ENCODE results near the gene PRDX2. TPM values are rescaled to one million over a fixed set of nuclear protein-coding genes. Genes with fewer than 3 reads are reported as not detected.

PRDX2 gene
- total RNA-seq, 1 donor from 2014 or later, result 497 TPM

GRCh38 chr19:12784394-12784870 lies 17.2 kb downstream of the PRDX2 start:
- TF ChIP-seq, protein P1, sequence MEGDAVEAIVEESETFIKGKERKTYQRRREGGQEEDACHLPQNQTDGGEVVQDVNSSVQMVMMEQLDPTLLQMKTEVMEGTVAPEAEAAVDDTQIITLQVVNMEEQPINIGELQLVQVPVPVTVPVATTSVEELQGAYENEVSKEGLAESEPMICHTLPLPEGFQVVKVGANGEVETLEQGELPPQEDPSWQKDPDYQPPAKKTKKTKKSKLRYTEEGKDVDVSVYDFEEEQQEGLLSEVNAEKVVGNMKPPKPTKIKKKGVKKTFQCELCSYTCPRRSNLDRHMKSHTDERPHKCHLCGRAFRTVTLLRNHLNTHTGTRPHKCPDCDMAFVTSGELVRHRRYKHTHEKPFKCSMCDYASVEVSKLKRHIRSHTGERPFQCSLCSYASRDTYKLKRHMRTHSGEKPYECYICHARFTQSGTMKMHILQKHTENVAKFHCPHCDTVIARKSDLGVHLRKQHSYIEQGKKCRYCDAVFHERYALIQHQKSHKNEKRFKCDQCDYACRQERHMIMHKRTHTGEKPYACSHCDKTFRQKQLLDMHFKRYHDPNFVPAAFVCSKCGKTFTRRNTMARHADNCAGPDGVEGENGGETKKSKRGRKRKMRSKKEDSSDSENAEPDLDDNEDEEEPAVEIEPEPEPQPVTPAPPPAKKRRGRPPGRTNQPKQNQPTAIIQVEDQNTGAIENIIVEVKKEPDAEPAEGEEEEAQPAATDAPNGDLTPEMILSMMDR (conservative IDR thresholded peaks at IDR 0.05), result no peak
- Mint-ChIP-seq H3K9me3 (no peaks in the 10 kb centered on the region), H3K4me1 (ENCODE audit: unreplicated experiment) (peaks cover 25% of the 10 kb centered on the region), H3K27me3 (no peaks in the 10 kb centered on the region), H3K27ac (no peak overlapping the region), H3K4me3 (no peak overlapping the region), H3K36me3 (no peaks in the 10 kb centered on the region)
- no peak for DNase-seq (ENCODE audit: extremely low spot score, unreplicated experiment)

DNA sequence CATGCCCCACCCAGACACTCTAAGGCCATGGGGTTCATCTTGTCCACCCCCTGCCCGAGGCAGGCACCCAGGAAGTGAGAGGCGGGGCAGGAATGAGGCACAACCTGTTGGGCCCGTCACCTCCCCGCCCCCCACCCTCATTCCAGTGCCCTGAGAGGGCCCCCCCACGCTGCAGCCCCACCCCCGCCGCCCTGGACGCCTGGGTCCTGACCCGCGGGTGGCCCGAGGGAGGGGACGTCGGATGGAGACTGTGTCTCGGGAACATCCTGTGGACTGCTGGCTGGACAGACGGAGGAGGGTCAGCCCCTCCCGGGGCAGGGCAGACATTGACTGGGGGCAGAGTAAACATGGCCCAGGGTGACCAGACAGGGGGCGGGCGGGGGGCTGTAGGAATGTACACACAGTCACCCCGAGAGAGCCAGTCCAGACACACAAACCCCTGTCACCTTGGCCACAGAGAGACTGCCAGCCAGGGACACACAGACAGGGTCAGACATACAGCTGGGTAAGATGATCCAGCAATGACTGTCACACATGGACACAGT lies 17.7 kb downstream of the PRDX2 start:
- H3K4me3 Mint-ChIP-seq, result peak overlapping the region; percentile 85
- H3K27ac Mint-ChIP-seq, result no peak overlapping the region
- no peaks in the 10 kb centered on the region for H3K36me3 Mint-ChIP-seq
- H3K4me1 Mint-ChIP-seq (ENCODE audit: unreplicated experiment), result peaks cover 25% of the 10 kb centered on the region
- no peak for DNase-seq (ENCODE audit: extremely low spot score, unreplicated experiment)
- no peaks in the 10 kb centered on the region for H3K9me3 Mint-ChIP-seq
- H3K27me3 Mint-ChIP-seq, result peaks cover 3% of the 10 kb centered on the region
- TF ChIP-seq, protein P1 (conservative IDR thresholded peaks at IDR 0.05), result no peak

DNA sequence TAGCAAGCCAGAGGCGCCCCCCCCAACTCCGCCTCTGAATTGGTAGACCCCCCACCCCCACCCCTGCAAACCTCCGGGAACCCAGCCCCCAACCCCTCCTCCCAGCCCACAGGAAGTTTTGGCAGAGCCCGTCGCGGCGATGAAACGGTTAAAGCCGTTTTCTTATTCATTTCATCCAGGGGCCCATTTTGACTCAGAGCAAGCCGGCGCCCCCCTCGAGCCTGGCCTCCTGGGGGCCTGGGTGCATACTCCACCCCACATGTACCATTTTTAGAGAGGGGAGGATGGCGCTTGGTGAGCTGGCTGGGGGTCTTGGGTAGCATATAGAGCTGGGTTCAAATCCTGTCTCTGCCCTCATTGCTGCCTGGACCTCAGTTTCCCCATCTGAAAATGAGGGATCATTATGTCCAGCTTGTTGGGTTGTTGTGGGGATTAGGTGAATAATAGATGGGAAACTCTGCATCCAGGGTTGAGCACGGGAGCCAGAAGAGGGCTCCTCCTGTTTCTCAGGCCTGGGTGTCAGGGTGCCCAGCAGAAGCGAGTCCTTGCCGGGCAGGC lies 18.2 kb downstream of the PRDX2 start:
- TF ChIP-seq, protein P1 (conservative IDR thresholded peaks at IDR 0.05), result no peak
- Mint-ChIP-seq H3K4me1 (ENCODE audit: unreplicated experiment) (peaks cover 24% of the 10 kb centered on the region), H3K4me3 (peak overlapping the region; percentile 85), H3K27ac (no peak overlapping the region), H3K27me3 (peaks cover 4% of the 10 kb centered on the region), H3K36me3 (no peaks in the 10 kb centered on the region), H3K9me3 (no peaks in the 10 kb centered on the region)
- DNase-seq (ENCODE audit: extremely low spot score, unreplicated experiment), result no peak

DNA sequence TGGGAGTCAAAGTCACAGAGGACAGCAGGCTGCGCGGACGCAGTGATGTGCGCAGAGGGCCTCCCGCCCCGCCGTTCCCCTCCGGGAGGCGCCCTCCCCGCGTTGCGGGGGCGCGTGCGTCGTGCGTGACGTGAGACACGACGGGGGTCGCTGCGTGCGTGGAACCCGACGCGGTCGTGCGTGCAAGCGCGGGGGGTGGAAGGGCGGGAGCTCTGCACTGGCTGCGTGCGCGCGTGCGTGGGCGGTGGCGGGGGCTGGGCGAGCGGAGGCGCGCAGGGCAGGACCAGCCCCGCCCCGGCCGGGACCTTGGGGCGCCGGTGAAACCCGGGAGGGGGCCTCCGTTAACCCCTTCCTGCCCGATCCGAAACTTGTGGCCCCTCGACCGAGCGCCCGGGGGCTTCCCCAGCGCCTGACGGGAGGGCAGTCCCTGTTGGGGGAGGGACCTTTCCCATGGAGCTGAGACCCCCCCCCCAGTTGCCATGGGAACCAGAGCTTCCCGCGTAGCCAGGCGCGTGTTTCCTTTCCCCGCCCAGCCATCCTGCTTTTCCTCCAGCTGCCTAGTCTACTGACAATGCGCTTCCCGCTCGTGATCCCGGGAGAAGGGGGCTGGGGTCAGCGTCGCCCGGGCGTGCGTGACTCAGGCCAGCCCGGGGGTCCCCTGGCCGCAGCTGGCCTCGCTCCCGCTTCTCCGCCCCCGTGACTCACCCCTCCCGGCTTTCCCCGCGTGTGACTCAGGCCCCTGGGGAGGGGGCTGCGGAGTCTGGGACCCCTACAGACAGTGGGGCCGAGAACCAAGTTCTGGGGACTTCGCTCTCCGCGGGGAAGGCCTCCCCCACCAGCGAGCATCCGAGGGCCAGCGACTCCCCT lies 18.9 kb downstream of the PRDX2 start:
- Mint-ChIP-seq H3K27me3 (peaks cover 5% of the 10 kb centered on the region), H3K4me1 (ENCODE audit: unreplicated experiment) (peaks cover 20% of the 10 kb centered on the region), H3K4me3 (peak overlapping the region; percentile 97), H3K27ac (peak overlapping the region; percentile 94), H3K9me3 (no peaks in the 10 kb centered on the region), H3K36me3 (no peaks in the 10 kb centered on the region)
- no peak for DNase-seq (ENCODE audit: extremely low spot score, unreplicated experiment)
- TF ChIP-seq, protein P1 (conservative IDR thresholded peaks at IDR 0.05), result peak; percentile 16

GRCh38 chr19:12782174-12782423 lies 19.5 kb downstream of the PRDX2 start:
- DNase-seq (ENCODE audit: extremely low spot score, unreplicated experiment), result no peak

More at GRCh38 chr19:12782174-12782423, 19.5 kb downstream of the PRDX2 start:
- no peaks in the 10 kb centered on the region for H3K9me3 Mint-ChIP-seq
- peaks cover 20% of the 10 kb centered on the region for H3K4me1 Mint-ChIP-seq (ENCODE audit: unreplicated experiment)
- no peaks in the 10 kb centered on the region for H3K36me3 Mint-ChIP-seq
- H3K27ac Mint-ChIP-seq, result peak overlapping the region; percentile 94
- H3K27me3 Mint-ChIP-seq, result peaks cover 5% of the 10 kb centered on the region
- peak overlapping the region; percentile 97 for H3K4me3 Mint-ChIP-seq
- TF ChIP-seq, protein P1 (conservative IDR thresholded peaks at IDR 0.05), result no peak
